ENCODE measurements around the gene EID3. TPM values are rescaled to one million over a fixed set of nuclear protein-coding genes. Genes with fewer than 3 reads are reported as not detected.

The EID3 gene
- polyA plus RNA-seq, 3 donors, result 0.64 to 1.0 (median 0.65) TPM

GRCh38 chr12:104309446-104309993, 6.0 kb downstream of the EID3 start:
- H3K36me3 ChIP-seq (replicated peaks in 1 of 2; ENCODE audit: control insufficient read depth in 1 of 2, insufficient read depth in 2 of 2, low read length in 2 of 2), result peaks cover 35 to 46% of the 10 kb centered on the region in 2 donors
- Mint-ChIP-seq H3K27ac (peak overlapping the region in 3 of 7 donors; percentile 0 to 83 (median 66)), H3K9me3 (no peaks in the 10 kb centered on the region), H3K36me3 (peaks cover 43 to 50% of the 10 kb centered on the region in 2 donors), H3K4me1 (peaks cover 36% of the 10 kb centered on the region), H3K4me3 (no peak overlapping the region), H3K27me3 (ENCODE audit: low read depth in 3 of 3) (peaks cover 0 to 2% (median 0%) of the 10 kb centered on the region in 3 donors)
- WGBS (ENCODE audit: insufficient coverage), result 100% methylated on average over 2 of the region's 4 CpGs
- peaks cover 13 to 15% of the 10 kb centered on the region in 2 donors for H3K4me1 ChIP-seq (ENCODE audit: control insufficient read depth in 1 of 2, insufficient read depth in 2 of 2, low read length in 2 of 2)
- H3K79me2 ChIP-seq (ENCODE audit: insufficient read depth, low read length), result peaks cover 67% of the 10 kb centered on the region
- peak overlapping the region in 1 of 2 donors; percentile 25 for H3K27ac ChIP-seq (ENCODE audit: low read depth in 1 of 2, low read length in 2 of 2)
- H3K4me2 ChIP-seq (replicated peaks; ENCODE audit: extremely low read depth, low read length, poor library complexity, severe bottlenecking), result no peak overlapping the region
- no peak overlapping the region for H3K4me3 ChIP-seq (replicated peaks in 1 of 3; ENCODE audit: low read depth in 2 of 3, low read length in 3 of 3)
- TF ChIP-seq, protein P1, sequence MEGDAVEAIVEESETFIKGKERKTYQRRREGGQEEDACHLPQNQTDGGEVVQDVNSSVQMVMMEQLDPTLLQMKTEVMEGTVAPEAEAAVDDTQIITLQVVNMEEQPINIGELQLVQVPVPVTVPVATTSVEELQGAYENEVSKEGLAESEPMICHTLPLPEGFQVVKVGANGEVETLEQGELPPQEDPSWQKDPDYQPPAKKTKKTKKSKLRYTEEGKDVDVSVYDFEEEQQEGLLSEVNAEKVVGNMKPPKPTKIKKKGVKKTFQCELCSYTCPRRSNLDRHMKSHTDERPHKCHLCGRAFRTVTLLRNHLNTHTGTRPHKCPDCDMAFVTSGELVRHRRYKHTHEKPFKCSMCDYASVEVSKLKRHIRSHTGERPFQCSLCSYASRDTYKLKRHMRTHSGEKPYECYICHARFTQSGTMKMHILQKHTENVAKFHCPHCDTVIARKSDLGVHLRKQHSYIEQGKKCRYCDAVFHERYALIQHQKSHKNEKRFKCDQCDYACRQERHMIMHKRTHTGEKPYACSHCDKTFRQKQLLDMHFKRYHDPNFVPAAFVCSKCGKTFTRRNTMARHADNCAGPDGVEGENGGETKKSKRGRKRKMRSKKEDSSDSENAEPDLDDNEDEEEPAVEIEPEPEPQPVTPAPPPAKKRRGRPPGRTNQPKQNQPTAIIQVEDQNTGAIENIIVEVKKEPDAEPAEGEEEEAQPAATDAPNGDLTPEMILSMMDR (IDR thresholded peaks at IDR 0.05), result no peak
- no peak overlapping the region for H3K9ac ChIP-seq (ENCODE audit: insufficient read depth, low read length, poor library complexity, severe bottlenecking)
- no peaks in the 10 kb centered on the region for H3K27me3 ChIP-seq (ENCODE audit: control insufficient read depth in 2 of 2, insufficient read depth in 2 of 2, low read length in 2 of 2)
- H3K9me3 ChIP-seq (replicated peaks in 1 of 2; ENCODE audit: control insufficient read depth in 1 of 2, insufficient read depth in 1 of 2, low read length in 2 of 2), result no peaks in the 10 kb centered on the region
- intact Hi-C loops (cut with micrococcal nuclease), result loop anchor here in 1 of 2 donors (10.0 kb wide), 1 partner anchor 795 kb away; the partner anchor contains the start of gene WASHC4
- H2AFZ ChIP-seq (ENCODE audit: insufficient read depth, low read depth, low read length, poor library complexity, severe bottlenecking), result no peak overlapping the region
- H4K20me1 ChIP-seq (ENCODE audit: insufficient read depth, low read length), result peaks cover 71% of the 10 kb centered on the region
- no peak for DNase-seq

GRCh38 chr12:104310751-104311633, 7.5 kb downstream of the EID3 start:
- Histone ChIP-seq H3K27ac (ENCODE audit: low read depth in 1 of 2, low read length in 2 of 2) (no peak overlapping the region), H3K79me2 (ENCODE audit: insufficient read depth, low read length) (peaks cover 52% of the 10 kb centered on the region), H3K9me3 (replicated peaks in 1 of 2; ENCODE audit: control insufficient read depth in 1 of 2, insufficient read depth in 1 of 2, low read length in 2 of 2) (no peaks in the 10 kb centered on the region), H2AFZ (ENCODE audit: insufficient read depth, low read depth, low read length, poor library complexity, severe bottlenecking) (no peak overlapping the region), H3K36me3 (replicated peaks in 1 of 2; ENCODE audit: control insufficient read depth in 1 of 2, insufficient read depth in 2 of 2, low read length in 2 of 2) (peaks cover 49 to 61% of the 10 kb centered on the region in 2 donors), H3K4me1 (ENCODE audit: control insufficient read depth in 1 of 2, insufficient read depth in 2 of 2, low read length in 2 of 2) (peaks cover 13% of the 10 kb centered on the region in 2 donors), H3K27me3 (ENCODE audit: control insufficient read depth in 2 of 2, insufficient read depth in 2 of 2, low read length in 2 of 2) (no peaks in the 10 kb centered on the region), H3K4me3 (replicated peaks in 1 of 3; ENCODE audit: low read depth in 2 of 3, low read length in 3 of 3) (no peak overlapping the region), H3K4me2 (replicated peaks; ENCODE audit: extremely low read depth, low read length, poor library complexity, severe bottlenecking) (no peak overlapping the region), H4K20me1 (ENCODE audit: insufficient read depth, low read length) (peaks cover 61% of the 10 kb centered on the region), H3K9ac (ENCODE audit: insufficient read depth, low read length, poor library complexity, severe bottlenecking) (no peak overlapping the region)
- Mint-ChIP-seq H3K4me1 (peaks cover 22% of the 10 kb centered on the region), H3K27ac (peak overlapping the region in 2 of 7 donors; percentile 53 to 71), H3K9me3 (no peaks in the 10 kb centered on the region), H3K4me3 (no peak overlapping the region), H3K27me3 (ENCODE audit: low read depth in 3 of 3) (peaks cover 0 to 2% (median 0%) of the 10 kb centered on the region in 3 donors), H3K36me3 (peaks cover 48 to 49% of the 10 kb centered on the region in 2 donors)
- TF ChIP-seq, protein P1 (IDR thresholded peaks at IDR 0.05), result no peak
- WGBS (ENCODE audit: insufficient coverage), result no CpG with 5 or more reads among the region's 5 CpGs
- no peak for DNase-seq
- intact Hi-C loops (cut with micrococcal nuclease), result no loop called here
